Activated CD8-positive, alpha-beta memory T cell treated with anti-CD3 and anti-CD28 coated beads for 36 hours (primary cell): ENCODE results near the gene NR0B2. TPM values are rescaled to one million over a fixed set of nuclear protein-coding genes. Genes with fewer than 3 reads are reported as not detected.

Source experiments
- CTCF ChIA-PET: fragments of 350-600 bp; sonication (Branson Sonifier 250); formaldehyde crosslinking; loops from one replicate; lab custom pipeline; 2021; ENCODE audit warnings: antibody characterized with exemption; lab: Charles Lee
- POLR2A ChIA-PET: fragments of 350-600 bp; sonication (Branson Sonifier 250); formaldehyde crosslinking; loops from one replicate; lab custom pipeline; 2021; ENCODE audit warnings: antibody characterized with exemption; lab: Charles Lee
- total RNA-seq, 2 experiments: library from RNA; stranded (reverse); gene quantifications; one replicate each; pipeline ENCODE4 v1.2.3, GENCODE V29; 2021

NR0B2 gene
- total RNA-seq, 2 experiments from 2014 or later, result not detected

DNA sequence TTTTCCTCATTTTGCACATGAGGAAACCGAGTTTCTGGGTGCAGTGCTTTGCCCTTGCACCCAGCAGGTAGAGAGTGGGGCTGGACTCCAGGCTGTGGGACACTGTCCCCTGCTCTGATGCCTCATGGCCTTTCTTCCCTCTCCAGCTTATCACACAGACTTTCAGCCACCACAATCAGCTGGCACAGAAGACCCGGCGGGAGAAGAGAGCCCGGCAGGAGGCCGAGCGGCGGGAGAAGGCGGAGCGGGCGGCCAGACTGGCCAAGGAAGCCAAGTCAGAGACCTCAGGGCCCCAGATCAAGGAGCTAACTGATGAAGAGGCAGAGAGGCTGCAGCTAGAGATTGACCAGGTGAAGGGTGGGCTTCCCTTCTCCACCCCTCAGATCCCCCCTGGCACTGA lies 27.5 kb upstream of the NR0B2 start:
- ChIA-PET POLR2A (no interaction called here), CTCF (no interaction called here)

- CTCF ChIA-PET, result no interaction called here
- POLR2A ChIA-PET, result no interaction called here
Observed at GRCh38 chr1:26938659-26939025, 24.9 kb upstream of the NR0B2 start.

DNA sequence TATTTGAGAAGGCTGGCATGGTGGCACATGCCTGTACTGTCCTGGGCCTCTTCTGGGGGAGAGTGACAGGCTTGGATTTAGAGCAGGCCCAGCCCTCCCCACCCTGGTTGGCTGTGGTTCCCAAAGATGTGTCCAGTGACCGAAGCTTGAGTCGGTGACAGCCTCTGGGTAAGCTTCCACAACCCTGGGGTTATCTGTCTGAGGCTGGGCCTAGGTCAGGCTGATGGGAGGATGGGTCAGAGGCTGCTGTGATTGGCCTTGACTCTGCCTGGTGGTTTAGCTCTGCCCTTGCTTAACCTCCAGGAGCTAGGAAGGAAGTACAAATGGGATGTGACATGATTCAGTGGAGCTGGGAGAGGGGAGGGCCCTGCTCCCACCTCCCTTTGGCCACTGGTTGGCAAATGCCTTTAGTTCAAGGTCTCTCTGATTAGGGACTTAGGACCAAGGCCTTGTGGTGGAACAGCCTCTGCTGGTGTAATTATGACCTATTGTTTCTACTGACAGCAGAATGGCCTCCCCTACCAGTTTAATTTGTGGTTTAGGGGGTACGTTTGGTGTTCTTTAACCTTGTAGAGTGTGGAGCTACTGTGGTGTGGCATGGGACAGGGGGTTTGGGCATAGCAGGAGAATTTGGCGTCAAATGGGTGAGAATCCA lies 24.4 kb upstream of the NR0B2 start:
- POLR2A ChIA-PET, result no interaction called here
- CTCF ChIA-PET, result interaction anchor here (0.6 kb wide), 1 partner anchor 108 kb away, joined by 3 read pairs; no protein-coding TSS in a partner anchor

GRCh38 chr1:26936823-26937222 lies 23.0 kb upstream of the NR0B2 start:
- ChIA-PET CTCF (no interaction called here), POLR2A (no interaction called here)

DNA sequence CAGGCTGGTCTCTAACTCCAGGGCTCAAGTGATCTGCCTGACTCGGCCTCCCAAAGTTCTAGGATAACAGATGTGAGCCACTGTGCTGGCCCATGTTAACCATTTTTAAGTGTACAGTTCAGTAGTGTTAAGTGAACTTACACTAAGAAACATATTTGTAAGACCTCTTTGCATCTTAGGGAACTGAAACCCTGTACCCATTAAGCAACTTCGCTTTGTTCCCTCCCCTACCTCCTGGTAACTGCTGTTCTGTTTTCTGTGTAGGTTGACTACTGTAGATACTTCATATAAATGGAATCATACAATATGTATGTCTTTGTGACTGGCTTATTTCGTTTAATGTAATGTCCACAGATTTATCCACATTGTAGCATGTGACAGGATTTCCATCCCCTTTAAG lies 18.8 kb upstream of the NR0B2 start:
- CTCF ChIA-PET, result no interaction called here
- POLR2A ChIA-PET, result no interaction called here

- POLR2A ChIA-PET, result interaction anchor here (0.9 kb wide), 1 partner anchor 24 kb away, joined by 4 read pairs; the partner anchor contains the start of gene GPATCH3
- CTCF ChIA-PET, result interaction anchor here (0.6 to 0.9 kb wide), 2 partner anchors 121 to 265 kb away, joined by 3 read pairs; no protein-coding TSS in a partner anchor
Observed at GRCh38 chr1:26923711-26924110, 9.9 kb upstream of the NR0B2 start.

- POLR2A ChIA-PET, result no interaction called here
- CTCF ChIA-PET, result interaction anchor here (0.5 to 1.0 kb wide), 2 partner anchors 190 to 321 kb away, joined by 4 to 5 read pairs; no protein-coding TSS in a partner anchor
Observed at GRCh38 chr1:26922901-26923300, 9.1 kb upstream of the NR0B2 start.

GRCh38 chr1:26922431-26922729 lies 8.6 kb upstream of the NR0B2 start:
- ChIA-PET POLR2A (interaction anchor here (0.5 to 1.9 kb wide), 4 partner anchors 22 to 401 kb away, joined by 3 to 7 read pairs (median 5); partner anchors contain the start of genes GPATCH3 and GPN2), CTCF (interaction anchor here (0.5 to 1.0 kb wide), 2 partner anchors 191 to 321 kb away, joined by 4 to 5 read pairs; no protein-coding TSS in a partner anchor)

DNA sequence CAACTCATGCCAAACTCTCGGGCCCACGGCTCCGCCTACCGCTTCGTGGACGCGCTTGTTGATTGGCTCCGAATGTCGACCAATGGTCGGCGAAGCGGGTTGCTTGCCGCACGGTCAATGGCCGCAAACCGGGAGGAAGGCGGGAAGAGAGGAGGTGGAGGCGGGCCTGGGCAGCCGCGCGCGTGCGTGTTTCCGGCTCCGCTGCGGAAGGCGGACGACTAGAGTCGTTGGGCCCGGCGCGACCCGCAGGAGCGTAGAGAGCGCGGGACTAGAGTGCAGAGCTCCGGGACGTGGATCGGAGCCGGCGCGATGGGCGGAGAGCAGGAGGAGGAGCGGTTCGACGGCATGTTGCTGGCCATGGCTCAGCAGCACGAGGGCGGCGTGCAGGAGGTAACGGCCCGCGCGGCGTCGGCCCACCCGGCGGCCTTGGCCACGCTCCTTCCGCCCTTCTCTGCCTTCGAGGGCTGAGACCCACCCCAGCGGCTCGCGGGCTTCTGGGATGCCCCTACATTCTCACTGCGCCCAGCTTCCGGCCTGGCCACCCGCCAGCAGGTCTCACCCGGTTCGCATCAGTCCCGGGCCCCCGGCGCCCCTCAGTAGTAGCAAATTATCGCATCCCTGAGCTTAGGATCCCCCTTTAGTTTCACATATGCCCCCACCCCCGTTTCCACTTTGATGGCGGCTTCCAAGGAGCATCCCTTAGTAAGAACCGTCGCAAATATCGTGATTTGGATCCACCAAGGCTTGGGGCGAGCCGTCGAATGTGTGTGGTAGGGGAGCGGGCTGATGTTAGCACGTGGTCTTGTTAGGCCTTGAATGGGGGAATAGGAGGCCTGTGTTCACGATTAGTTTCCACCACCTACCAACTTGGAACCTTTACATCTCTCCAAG lies 8.0 kb upstream of the NR0B2 start, which contains the start of gene NUDC:
Gene NUDC (plus strand): TSS at position 204 of the 891 bp plus-strand sequence. CDS start 106 bp downstream, at position 310.
- ChIA-PET CTCF (interaction anchor here (1.0 kb wide), 1 partner anchor 320 kb away, joined by 4 read pairs; no protein-coding TSS in a partner anchor), POLR2A (interaction anchor here (0.5 to 1.9 kb wide), 8 partner anchors 18 to 401 kb away, joined by 3 to 7 read pairs (median 4); partner anchors contain the start of genes GPATCH3 and GPN2)

DNA sequence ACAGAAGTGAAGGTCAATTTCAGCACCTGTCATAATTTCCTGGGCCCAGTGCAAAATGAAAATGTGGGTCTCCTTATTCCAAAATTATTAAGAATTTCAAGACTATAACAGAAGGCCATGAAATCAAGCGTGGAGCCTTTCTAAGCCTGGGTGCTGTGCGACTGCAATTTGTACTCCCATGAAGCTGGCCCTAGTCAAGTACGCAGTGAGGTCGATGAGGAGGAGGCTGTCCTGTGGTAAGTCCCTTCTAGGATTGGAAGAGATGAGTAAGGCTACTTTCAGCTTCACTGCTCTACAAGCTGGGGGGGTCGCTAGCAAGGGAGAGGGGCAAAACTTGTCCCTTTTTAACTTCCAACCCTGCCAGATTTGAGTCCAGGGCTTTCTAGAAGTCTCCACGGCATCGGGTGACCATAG lies 7.4 kb upstream of the NR0B2 start:
- ChIA-PET CTCF (no interaction called here), POLR2A (interaction anchor here (0.6 to 1.9 kb wide), 6 partner anchors 19 to 69 kb away, joined by 3 to 7 read pairs (median 4); partner anchors contain the start of genes GPATCH3 and GPN2)

- ChIA-PET POLR2A (no interaction called here), CTCF (no interaction called here)
Observed at GRCh38 chr1:26915204-26915842, 1.5 kb upstream of the NR0B2 start.

- ChIA-PET POLR2A (interaction anchor here (0.5 kb wide), 1 partner anchor 21 kb away, joined by 3 read pairs; no protein-coding TSS in a partner anchor), CTCF (no interaction called here)
Observed at GRCh38 chr1:26913389-26913753, 404 bp downstream of the NR0B2 start.

DNA sequence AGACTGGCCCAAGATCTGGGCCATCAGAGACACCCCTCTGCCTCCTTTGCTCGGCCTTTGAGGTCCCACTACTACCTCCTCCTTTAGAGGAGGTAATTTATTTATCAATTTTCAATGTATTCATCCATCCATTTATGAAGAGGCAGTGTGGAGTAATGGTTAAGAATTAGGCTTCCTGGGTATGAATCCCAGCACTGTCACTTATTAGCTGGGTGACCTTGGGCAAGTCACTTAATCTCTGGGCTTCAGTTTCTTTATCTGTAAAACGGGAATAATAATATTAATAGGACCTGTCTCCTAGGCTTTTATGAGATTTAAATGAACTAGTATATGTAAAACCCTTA lies 1.7 kb downstream of the NR0B2 start:
- CTCF ChIA-PET, result no interaction called here

GRCh38 chr1:26911399-26912146 lies 2.2 kb downstream of the NR0B2 start:
- POLR2A ChIA-PET, result no interaction called here
- CTCF ChIA-PET, result no interaction called here

More for the DNA sequence above, 1.7 kb downstream of the NR0B2 start:
- POLR2A ChIA-PET, result no interaction called here

GRCh38 chr1:26910343-26911160 lies 3.2 kb downstream of the NR0B2 start:
- CTCF ChIA-PET, result interaction anchor here (1.0 kb wide), 1 partner anchor 87 kb away, joined by 3 read pairs; no protein-coding TSS in a partner anchor
- POLR2A ChIA-PET, result no interaction called here

DNA sequence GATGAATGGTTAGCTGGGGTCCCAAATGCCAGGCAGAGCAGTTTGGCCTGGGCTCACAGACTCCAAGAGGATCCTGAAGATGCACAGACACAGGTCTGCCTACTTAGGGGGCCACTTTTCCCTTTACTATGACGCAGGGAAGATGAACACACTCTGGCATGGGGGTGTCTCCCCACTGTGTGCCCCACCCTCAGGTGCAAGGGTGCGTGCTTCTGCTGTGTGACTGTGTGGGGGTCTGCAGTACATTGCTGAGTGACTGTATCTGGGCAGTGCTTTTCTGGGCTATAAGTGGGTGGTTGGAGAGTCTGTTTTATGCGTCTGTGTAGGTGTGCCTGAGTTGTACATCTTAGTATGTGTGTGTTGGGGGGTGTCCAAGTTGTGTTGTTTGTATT lies 3.8 kb downstream of the NR0B2 start:
- ChIA-PET POLR2A (no interaction called here), CTCF (interaction anchor here (1.0 kb wide), 1 partner anchor 87 kb away, joined by 3 read pairs; no protein-coding TSS in a partner anchor)

- POLR2A ChIA-PET, result no interaction called here
- CTCF ChIA-PET, result interaction anchor here (0.6 kb wide), 1 partner anchor 489 kb away, joined by 3 read pairs; no protein-coding TSS in a partner anchor
Observed at GRCh38 chr1:26907071-26907917, 6.5 kb downstream of the NR0B2 start.
